NT2/D1 (cell line): ENCODE results near the gene OSBPL10.

Experiments
- SUZ12 ChIP-seq: IDR thresholded peaks from 2 replicates; pipeline ENCODE4 v1.6.1; 2011; ENCODE audit not compliant: insufficient read length, insufficient read depth; ENCODE audit errors: extremely low read depth
- ZNF274 ChIP-seq: IDR thresholded peaks from 2 replicates; pipeline ENCODE4 v1.6.1; 2011; ENCODE audit warnings: mild to moderate bottlenecking, low read depth, low read length

- TF ChIP-seq SUZ12, result no peak
- TF ChIP-seq ZNF274, result no peak
These were observed 151.1 kb downstream of the OSBPL10 start for GRCh38 chr3:31829826-31830426.
